Caki2 (cell line): ENCODE data around the gene DNAH2. TPM values are rescaled to one million over a fixed set of nuclear protein-coding genes. Genes with fewer than 3 reads are reported as not detected.
A peak's percentile ranks its signal among the peaks of the same experiment; 100 is the strongest.
"Not testable (repeated sequence)": the region's sequence is repeated elsewhere in the genome, so short reads cannot be mapped to it uniquely, and the experiment has no call there.

Experiments used
- DNase-seq: peaks from one replicate; pipeline ENCODE4 v3.0.0-alpha.2; 2015; ENCODE audit warnings: low read depth
- in situ Hi-C: cut with HindIII; loops from 2 replicates; pipeline ENCODE4 v1.10.0; 2016; ENCODE audit warnings: low sequenced_read_pairs, low pct_unique_long_range_greater_than_20kb, mixed read lengths
- total RNA-seq: library from RNA; depleted of rRNA; stranded (reverse); fragments of >200 nt; shearing (Covaris generic); gene quantifications from 2 replicates; pipeline ENCODE4 v1.2.3, GENCODE V29; 2014; ENCODE audit warnings: low replicate concordance

DNAH2 gene
- total RNA-seq, 1 experiment from 2014 or later: 1.0 TPM

DNA sequence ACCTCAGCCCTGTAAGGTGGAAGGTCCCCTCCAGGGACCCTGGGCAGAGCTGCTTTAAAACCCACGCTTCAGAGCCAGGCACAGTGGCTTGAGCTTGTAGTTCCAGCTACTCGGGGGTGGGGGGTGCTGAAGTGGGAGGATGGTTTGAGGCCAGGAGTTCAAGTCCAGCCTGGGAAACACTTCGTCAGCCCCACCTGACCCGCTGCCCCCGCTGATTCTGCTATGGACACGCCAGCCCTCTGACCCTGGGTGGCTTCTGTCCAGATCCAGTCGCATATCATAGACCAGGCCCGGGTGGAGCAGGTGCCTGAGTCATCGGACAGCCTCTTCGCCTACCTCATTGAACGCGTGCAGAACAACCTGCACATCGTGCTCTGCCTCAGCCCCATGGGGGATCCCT lies 81.3 kb downstream of the DNAH2 start:
- DNase-seq: no peak
- in situ Hi-C loops: no loop called here

- DNase-seq: no peak
- in situ Hi-C loops: no loop called here
Observed at GRCh38 chr17:7803981-7804380, 86.4 kb downstream of the DNAH2 start.

DNA sequence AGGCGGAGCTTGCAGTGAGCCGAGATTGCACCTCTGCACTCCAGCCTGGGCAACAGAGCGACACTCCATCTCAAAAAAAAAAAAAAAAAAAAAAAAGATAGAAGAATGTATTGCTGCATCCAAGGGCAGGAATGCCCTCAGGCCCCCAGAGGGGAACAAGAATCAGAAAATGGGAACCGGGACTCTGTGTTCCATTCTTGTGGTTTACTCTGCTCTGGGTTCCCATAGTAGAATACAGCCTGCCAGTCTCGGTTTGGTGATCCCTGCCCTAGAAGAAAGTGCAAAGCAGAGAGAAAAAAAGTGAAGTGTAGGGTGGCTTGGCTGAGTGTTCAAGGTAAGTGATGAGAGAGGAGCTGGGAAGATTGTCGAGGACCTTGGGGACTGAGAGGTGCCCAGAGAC lies 89.0 kb downstream of the DNAH2 start:
- DNase-seq: no peak
- in situ Hi-C loops: no loop called here

- in situ Hi-C loops: no loop called here
- DNase-seq: no peak
Observed at GRCh38 chr17:7807206-7807605, 89.7 kb downstream of the DNAH2 start.

- DNase-seq: peak; percentile 18
- in situ Hi-C loops: no loop called here
Observed at GRCh38 chr17:7809086-7809790, 91.7 kb downstream of the DNAH2 start.

DNA sequence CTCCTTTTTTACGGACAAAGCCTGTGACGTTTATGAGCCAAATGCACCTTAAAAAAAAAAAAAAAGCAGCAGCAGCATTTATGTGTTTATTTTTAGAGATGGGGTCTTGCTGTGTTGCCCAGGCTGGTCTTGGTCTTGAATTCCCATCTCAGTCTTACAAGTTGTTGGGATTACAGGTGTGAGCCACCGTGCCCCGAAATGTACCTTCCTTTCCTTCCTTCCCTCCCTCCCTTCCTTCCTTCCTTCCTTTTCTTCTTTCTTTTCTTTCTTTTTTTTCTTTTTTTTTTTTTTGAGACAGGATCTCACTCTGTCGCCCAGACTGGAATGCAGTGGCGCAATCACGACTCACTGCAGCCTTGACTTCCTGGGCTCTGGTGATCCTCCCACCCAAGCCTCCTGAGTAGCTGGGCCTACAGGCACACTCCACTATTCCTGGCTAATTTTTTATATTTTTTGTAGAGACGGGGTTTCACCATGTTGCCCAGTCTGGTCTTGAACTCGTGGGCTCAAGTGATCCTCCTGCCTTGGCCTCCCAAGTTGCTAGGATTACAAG lies 92.3 kb downstream of the DNAH2 start:
- DNase-seq, in situ Hi-C loops: not testable (repeated sequence)

DNA sequence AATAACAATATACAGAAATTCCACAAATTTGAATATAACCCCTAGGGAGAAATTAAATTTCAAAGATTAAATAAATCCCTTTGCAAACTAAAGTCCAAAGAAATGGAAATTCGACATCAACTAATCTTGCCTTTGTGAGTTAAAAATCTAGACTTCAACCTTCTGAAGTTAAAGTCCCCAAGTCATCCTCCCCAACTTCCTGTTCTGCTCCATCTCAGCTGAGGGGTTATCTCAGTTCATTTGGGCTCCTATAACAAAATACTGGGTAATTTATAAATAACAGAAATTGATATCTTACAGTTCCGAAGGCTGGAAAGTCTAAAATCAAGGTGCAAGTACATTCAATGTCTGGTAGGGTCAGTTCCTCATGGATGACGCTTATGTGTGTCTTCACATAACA lies 93.7 kb downstream of the DNAH2 start:
- no peak for DNase-seq
- in situ Hi-C loops: no loop called here

- no peak for DNase-seq
- in situ Hi-C loops: no loop called here
Observed at GRCh38 chr17:7814969-7815368, 97.4 kb downstream of the DNAH2 start.

DNA sequence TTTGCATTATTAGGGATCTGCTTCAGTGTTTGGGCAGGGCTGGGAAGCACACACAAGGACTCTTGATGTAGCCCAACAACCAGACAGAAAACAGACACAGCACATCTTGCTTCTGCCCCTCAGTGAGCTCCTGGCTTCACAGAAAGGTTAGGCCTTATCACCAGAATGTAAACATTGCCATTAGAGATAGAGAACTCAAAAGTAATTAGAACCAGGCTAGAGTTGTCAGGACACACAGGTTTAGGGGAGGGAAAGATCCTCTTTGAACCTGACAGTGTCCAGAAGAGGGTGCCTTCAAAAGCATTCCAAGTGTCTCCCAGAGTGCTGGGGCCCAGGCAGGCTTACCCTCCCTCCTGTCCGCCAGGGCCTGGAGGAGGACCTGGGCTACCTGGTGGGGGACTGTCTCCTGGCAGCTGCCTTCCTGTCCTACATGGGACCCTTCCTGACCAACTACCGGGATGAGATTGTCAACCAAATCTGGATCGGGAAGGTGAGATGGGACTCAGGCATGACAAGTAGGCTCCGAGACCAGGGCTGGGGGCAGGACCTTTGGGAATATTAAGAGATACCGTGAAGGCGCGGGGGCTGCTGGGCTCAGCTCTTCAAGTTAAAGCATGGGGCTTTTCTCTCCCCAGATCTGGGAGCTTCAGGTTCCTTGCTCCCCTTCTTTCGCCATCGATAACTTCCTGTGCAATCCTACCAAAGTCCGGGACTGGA lies 99.5 kb downstream of the DNAH2 start:
- in situ Hi-C loops: no loop called here
- DNase-seq: no peak

DNA sequence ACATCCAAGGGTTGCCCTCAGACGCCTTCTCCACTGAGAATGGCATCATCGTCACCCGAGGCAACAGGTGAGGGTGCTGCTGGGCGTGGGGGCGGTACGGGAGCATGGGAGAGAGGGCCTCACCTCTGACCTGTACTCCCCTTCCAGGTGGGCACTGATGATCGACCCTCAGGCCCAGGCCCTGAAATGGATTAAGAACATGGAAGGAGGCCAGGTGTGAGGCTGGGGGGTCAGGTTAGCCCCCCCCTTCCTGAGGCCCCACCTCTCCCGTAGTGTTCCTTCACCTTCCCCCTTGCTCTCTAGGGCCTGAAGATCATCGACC lies 100.1 kb downstream of the DNAH2 start:
- in situ Hi-C loops: no loop called here
- DNase-seq: no peak

- DNase-seq: no peak
- in situ Hi-C loops: no loop called here
Observed at GRCh38 chr17:7818026-7818425, 100.5 kb downstream of the DNAH2 start.

DNA sequence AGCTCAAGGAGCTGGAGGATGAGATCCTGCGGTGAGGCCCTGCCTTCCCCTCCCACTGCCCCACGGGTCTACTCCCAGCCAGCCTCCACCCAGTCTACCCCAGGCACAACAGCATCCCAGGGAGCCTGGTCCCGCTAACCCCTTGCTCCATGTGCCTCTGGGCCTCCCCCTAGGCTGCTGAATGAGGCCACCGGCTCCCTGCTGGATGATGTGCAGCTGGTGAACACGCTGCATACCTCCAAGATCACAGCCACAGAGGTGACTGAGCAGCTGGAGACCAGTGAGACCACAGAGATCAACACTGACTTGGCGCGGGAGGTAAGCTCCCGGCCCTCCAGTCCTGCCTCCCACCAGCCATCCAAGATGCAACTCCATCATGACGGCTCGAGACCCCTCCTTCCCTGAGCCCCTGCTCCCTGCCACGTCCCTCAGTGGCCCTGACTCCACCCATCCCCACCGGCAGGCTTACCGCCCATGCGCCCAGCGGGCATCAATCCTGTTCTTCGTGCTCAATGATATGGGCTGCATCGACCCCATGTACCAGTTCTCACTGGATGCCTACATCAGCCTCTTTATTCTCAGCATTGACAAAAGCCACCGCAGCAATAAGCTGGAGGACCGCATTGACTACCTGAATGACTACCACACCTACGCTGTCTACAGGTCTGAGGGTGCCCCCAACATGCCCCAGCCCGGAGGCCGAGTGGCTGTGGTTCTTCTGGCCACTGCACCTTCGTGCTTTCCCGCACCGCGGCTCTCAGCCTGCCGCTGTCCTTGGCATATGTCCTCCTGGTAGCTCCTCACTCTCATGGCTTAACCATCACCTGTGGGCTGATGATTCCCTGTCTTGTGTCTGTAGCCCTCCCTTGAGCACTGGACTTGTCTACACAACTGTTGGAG lies 101.5 kb downstream of the DNAH2 start:
- in situ Hi-C loops: no loop called here

GRCh38 chr17:7820231-7820630 lies 102.7 kb downstream of the DNAH2 start:
- no peak for DNase-seq
- in situ Hi-C loops: no loop called here

More for the DNA sequence above, 101.5 kb downstream of the DNAH2 start:
- DNase-seq: no peak

- in situ Hi-C loops: no loop called here
- no peak for DNase-seq
Observed at GRCh38 chr17:7822126-7822525, 104.6 kb downstream of the DNAH2 start.

- no peak for DNase-seq
- in situ Hi-C loops: no loop called here
Observed at GRCh38 chr17:7823581-7824001, 106.0 kb downstream of the DNAH2 start.

DNA sequence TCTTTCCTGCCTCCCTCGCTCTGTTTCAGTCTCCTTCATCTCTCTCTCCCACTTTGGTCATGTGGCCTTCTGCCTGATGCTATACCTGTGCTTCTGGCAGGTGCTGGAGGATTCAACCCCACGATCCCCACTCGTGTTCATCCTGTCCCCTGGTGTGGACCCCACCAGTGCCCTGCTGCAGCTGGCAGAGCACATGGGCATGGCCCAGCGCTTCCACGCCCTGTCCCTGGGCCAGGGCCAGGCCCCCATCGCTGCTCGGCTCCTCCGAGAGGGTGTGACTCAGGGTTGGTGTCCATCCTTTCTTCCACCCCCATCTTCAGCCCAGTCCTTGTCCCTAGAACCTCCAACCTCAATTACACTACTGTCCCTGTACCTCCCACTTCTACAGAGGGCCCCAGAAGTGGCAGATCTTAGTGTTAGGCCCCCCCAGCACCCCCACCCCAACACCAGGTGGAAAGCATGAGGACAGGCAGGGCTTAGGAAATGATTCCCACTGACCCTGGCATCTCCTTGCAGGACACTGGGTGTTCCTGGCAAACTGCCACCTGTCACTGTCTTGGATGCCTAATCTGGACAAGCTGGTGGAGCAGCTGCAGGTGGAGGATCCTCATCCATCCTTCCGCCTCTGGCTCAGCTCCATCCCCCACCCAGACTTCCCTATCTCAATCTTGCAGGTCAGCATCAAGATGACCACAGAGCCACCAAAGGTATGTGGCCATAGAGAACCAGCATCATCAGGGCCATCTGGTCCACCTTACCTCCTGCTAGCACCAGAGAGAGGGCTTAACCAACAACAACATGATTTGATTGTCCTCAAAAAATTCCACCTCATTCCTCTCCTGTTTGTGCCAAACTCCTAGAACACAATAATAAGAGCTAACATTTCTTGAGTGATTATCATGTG lies 106.7 kb downstream of the DNAH2 start:
- no peak for DNase-seq
- in situ Hi-C loops: no loop called here

- in situ Hi-C loops: no loop called here
- peak; percentile 24 for DNase-seq
Observed at GRCh38 chr17:7825206-7825990, 107.9 kb downstream of the DNAH2 start.
